MV-4-11 (cell line): ENCODE measurements around the gene FAM174C.
A peak's percentile ranks its signal among the peaks of the same experiment; 100 is the strongest.
"Not testable (repeated sequence)": the region's sequence is repeated elsewhere in the genome, so short reads cannot be mapped to it uniquely, and the experiment has no call there.

Experiments used
- DNase-seq: peaks from one replicate; lab custom pipeline; 2025; lab: John Stamatoyannopoulos, UW

FAM174C gene

DNA sequence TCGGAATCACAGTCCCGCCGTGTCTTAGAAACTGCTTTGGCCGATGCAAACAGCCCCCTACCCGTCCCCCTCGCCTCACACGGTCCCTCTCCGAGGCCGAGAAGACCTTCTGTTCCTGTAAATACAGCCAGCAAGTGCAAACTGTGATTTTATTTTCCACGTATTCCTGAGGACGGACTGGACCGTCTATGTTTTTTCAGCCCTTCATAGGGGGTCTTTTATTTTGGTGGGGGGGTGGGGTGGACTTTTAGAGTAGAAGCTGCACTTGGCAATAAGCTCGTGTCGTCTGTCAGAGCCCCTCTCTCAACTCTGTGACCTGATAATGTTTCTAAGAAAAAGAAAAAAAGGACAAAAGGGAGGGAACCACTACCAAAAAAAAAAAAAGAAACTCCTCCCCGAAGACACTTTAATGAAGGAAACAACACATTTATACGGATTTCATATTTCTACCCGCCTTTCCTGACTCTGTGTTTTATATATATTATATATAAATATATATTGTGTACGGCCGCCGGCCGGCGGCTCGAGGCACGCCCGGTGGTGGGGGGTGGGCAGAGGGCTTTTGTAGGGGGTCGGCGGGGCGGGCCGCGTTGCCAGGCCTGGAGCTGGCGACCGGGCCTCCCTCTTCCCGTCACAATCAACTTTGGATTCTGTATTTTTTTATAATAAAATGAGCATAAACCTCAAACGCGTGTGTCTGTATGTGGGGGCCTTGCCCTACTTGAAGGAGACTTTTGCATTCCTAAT, 25.6 kb downstream of the FAM174C start:
- no peak for DNase-seq

DNA sequence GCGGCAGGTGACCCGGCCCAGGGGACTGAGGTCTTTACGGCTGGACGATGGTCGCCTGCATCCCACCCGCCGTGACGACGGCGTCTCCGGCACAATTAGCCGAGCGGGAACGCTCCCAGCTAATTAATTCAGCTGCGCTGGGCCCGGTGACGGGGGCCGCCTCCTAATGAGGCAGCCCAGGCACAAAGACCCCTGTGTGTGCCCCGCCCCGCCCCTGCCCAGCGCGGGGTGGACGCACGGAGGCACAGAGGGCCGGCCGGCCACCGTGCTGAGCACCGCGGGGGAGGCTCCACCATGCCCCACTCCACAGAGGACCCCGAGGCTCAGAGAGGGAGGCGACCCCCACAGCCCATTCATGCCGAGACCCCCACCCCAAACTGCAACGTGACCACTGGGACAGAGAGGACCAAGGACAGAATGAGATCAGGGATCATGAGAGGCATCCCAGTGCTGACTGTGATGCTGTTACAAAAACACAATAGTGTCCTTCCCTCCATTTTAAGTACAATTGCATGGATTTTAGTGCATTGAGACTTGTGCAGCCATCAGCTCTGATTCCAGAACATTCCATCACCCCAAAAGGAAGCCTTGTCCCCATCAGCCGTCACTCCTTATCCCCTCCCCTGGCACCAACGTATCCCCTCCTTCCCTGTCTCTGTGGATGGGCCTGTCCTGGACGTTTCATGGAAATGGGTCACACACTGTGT, 27.4 kb downstream of the FAM174C start:
- no peak for DNase-seq

DNA sequence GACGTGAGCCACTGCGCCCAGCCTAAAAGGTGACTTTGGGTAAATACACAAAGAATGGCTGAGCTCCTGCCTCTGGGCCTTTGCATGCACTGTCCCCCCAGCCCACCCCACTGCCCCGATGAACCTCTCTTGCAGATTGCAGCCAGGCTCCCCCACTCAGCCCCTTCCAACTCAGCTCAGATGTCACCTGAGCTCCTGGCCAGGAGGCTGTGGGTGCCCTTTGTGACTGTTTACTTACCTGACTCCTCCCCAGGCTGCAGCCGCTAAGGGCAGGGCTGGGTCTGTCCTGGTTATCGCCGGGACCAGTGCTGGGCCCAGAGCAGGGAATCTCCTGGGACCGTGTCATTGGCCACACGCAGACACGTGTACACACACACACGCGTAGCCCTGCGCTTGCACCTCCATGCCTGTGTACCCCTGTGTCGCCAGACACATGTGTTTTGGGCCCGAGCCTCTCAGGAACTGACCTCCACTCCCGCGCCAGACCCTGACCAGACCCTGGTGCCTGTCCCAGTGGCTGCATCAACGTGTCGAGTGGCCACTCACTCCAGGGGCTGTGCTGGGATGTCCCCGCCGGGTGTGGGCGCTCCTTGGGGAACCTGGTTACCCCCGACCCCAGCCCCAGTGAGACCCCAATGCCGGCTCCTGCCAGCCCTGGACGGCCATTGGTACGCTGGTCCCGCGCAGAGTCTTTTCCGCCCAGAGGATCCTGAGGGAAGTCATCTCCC, 29.0 kb downstream of the FAM174C start:
- no peak for DNase-seq

DNA sequence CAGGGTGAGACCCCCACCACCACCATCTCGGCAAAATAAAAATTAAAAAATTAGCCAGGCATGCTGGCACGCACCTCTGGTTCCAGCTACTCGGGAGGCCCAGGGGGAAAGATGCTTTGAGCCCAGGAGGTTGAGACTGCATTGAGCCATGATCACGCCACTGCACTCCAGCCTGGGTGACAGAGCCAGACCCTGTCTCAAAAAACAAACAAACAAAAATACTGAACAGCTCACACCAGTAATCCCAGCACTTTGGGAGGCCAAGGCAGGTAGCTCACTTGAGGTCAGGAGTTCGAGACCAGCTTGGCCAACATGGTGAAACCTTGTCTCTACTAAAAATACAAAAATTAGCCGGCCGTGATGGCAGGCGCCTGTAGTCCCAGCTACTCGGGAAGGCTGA, 30.0 kb downstream of the FAM174C start:
- not testable (repeated sequence) for DNase-seq

DNA sequence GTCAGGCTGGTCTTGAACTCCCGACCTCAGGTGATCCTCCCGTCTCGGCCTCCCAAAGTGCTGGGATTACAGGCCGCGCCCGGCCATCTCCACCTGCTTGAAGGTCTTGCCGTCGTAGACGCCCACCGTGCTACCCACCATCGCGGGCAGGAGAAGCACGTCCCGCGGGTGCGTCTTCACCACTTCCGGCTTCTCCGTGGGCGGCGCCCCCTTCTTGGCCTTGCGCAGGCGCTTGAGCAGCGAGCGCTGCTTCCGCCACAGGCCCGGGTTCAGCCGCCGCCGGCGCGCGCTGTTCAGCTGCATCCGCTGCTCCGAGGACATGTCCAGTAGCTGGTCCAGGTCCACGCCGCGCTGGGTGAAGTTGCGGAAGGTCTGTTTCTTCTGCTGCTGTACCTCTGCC, 32.0 kb downstream of the FAM174C start:
- no peak for DNase-seq

- DNase-seq, result no peak
These were observed 32.5 kb downstream of the FAM174C start for GRCh38 chr19:1307755-1308303.

DNA sequence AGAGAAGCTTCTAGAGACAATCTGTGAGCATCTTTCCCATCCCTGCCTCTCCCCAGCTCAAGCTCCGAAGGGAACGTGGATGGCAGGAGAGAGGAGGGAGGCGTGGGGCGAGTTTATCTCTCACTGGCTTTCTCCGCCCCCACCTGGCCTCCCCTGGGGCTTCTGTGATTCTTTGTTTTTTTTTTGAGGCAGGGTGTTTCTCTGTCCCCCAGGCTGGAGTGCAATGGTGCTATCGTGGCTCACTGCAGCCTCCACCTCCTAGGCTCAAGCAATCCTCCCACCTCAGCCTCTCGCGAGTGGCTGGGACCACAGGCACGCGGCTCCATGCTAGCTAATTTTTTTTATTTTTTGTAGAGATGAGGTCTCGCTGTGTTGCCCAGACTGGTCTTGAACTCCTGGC, 33.4 kb downstream of the FAM174C start:
- no peak for DNase-seq

DNA sequence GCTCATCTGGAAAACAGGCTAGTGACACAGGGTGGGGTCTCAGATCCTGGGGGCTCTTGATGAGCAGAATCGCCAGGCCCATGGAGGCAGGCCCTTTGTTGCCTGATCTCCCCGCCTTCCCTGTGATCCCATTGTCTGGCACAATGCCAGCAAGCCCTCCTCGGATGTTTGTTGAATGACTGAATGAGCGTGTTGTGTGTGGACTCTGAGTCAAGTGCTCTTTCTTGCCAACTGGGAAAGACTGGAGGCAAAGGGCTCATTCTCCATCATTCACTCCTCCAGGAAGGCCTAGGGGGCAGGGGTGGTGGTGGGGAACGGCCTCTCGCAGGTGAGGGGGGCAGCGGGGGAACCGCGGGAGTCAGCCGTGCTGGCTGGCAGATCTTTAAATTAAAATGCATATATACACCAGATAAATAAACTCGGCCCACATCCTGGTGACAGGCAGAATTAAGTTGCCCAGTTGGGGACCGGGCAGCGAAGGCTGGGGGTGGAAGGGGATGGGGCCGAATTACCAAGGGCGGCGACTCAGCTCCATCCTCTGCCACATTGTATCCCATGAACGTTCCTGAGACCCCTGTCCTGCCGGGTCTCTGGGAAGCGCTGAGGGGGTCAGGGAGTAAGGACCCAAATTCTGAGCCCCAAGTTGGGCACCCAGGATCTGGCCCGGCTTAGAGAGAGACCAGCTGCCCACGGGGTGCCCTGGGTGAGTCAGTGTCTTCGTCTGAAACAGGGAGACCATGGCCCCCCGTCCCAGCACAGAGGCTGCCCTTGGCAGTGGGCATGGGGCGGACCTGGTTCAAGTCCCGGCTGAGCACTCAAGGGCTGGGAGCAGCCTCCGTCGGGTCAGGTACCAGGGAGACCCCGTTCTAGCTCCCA, 34.9 kb downstream of the FAM174C start:
- no peak for DNase-seq

DNA sequence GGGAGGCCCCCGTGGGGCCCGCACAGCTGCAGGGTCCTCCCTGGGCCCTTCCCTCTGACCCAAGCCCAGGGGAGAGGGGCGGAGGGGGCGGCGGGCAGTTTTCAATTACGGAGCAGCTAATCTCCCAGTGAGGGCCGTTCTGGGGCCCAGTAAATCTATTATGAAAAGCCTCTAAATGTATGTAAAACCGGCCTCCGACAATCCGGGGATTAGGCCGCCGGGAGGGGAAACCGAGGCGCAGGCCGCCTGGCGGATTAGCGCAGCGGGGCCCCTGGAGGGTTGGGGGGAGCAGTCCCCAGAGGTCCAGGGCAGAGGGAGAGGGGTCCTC, 35.5 kb downstream of the FAM174C start:
- no peak for DNase-seq

DNA sequence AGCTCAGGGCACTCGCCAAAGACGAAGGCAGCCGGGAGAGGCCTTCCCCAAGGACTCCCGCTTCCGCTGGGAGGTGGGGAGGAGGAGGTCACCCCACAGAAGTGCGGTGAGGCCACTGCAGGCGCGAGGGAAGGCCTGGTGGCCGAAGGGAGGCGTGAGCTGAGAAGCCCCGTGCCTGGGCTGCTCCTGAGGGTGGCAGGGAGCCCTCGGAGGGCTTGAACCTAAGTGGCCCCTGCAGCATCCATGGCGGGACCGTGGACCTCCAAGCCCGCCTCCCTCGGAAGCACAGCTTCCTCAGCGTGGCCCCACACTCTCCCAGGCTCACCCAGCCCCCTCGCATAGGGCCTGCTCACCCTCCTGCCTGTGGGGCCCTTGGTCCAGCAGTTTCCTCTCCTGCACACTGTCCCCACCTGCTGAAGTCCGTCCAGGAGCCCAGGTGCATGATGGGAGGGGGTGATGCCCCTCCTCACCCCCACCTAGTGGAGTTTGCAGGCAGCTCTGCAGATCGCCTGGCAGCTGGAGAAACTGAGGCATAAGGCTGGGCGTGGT, 36.3 kb downstream of the FAM174C start:
- DNase-seq, result no peak

GRCh38 chr19:1312767-1313694, 37.7 kb downstream of the FAM174C start:
- no peak for DNase-seq

GRCh38 chr19:1313695-1314613, 38.6 kb downstream of the FAM174C start:
- no peak for DNase-seq

DNA sequence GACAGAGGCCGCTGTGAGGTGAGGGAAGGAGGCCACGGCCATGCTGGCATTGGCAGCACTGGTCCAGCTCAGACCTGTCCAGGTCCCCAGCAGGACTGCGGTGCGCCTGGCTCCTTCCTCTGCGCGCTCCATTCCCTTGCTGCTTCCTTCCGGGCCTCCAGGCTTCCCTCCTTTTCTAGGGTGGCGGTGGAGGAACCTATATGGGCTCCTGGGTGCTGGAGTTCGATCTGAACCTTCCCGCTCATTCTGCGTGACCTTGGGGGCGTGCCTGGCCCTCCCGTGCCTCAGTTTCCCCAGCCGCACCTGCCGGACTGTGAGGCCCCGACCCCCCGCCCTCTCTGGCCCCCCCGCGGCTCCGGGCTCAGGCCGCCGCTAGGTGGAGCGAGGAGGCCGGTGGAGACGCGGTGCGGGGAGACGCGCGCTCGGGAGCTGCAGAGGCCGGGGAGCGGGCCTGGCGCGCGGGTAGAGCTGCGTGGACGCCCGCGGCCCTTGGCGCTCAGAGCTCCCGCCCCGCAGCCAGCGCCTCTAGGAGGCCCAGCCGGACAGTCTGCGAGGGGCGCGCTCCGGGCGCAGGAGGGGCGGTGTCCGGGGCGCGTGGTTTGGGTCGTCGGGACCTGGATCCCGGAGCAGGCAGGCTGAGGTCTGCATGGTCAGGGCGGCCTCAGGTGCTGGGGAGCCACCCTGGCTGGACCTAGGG, 40.3 kb downstream of the FAM174C start:
- peak; percentile 24 for DNase-seq

- no peak for DNase-seq
These were observed 41.1 kb downstream of the FAM174C start for GRCh38 chr19:1316466-1316865.

DNA sequence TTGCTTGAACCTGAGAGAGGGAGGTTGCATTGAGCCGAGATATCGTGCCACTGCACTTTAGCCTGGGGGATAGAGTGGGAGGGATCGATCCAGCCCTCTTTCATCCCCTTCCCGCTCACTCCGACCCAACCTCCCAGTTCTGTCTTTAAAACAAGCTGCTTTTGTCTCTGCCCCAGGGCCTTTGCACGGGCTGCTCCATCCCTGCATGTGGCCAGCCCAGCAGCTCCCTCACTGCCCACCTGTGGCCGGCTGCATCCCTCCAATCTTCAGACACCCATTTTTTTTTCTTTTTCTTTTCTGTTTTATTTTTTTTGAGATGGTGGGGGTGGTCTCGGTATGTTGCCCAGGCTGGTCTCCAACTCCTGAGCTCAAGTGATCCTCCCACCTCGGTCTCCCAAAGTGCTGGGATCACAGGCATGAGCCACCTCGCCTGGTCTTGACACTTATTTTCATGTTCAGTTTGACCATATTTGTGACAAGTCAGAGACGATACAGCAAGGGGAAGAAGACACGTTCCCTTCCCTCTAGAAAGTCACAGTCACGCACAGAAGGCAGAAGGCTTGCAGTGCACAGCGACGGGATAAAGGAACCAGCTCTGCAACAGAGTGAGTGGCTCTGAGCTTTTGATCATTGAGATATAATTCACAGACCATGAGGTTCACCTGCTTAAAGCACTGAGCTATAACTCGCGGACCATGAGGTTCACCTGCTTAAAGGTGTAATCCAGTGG, 42.1 kb downstream of the FAM174C start:
- DNase-seq, result peak; percentile 23

- no peak for DNase-seq
These were observed 43.5 kb downstream of the FAM174C start for GRCh38 chr19:1318678-1319471.

GRCh38 chr19:1320282-1320650, 44.9 kb downstream of the FAM174C start:
- DNase-seq, result not testable (repeated sequence)
